Suppressor macrophage (primary cell): Measurements from ENCODE around the gene MADCAM1.

ENCODE experiments used
- DNase-seq, 4 experiments: peaks; one replicate each; pipeline ENCODE4 v3.0.0-alpha.2; 2020 to 2022

The MADCAM1 gene

DNA sequence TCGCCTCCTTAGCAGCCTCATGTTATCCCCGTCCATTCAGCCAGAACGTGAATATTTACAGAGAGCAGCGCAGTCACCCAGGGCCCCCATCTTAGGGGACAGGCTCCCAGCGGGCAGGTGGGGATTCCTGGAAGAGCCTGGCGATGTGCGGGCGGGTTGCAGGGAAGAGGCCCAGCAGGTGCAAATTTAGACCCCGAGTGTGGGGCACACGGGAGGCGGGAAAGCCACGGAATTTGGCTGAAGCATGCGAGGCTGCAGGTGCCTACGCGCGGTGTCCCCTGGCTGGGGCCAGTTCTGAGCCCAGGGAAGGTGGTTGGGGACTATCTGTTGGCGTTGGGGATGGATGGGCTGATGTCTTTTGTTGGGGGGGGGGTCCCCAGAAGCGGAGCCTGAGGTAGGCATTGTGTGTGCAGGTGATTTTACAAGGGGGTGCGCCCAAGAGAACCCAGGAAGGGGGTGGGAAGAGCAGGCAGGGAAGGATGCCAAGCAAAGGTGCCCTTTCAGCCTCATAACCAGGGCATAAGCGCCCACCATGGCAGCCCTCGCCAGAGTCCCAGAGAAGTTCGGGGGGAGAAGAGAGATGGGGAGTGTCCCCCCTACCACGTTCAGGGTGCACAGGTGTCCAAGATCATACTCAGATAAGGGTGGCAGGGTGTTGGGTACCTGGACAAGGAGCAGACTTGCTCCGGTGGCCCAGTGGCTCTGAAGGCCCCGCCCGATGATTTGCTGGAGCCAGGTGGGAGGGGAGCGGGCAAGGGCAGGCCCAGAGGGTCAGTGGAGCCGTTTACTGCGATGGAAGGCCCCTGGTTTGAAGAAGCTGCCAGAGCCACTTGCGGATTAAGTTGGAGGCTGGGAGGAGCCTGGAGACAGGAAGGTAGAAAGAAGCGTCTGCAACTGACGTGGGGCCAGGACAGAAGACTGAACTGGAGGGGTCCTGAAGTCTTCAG, 12.2 kb downstream of the MADCAM1 start:
- no peak for DNase-seq

DNA sequence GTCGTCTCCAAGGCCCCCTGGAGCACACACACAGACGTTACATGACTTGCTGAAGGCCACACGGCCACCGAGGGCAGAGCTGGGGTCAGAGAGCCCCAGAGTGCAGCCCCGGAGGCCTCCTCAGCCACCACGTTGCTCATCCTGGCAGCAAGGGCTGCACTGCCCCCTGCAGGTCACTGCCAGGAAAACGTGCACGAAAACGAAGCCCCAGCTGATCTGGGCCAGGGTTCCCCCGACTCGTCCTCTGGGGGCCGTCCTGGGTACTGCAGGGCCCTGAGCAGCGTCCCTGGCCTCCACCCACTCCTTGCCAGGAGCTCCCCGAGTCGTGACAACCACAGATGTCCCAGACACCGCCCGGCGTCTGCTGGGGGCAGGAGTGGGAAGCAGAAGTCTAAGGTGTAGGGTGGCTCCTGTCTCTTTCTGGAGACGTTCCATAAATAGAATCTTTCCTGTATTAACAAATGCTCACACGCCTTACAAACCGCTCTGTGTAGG, 14.4 kb downstream of the MADCAM1 start:
- DNase-seq = peak; percentile 94 to 96 (median 95)

DNA sequence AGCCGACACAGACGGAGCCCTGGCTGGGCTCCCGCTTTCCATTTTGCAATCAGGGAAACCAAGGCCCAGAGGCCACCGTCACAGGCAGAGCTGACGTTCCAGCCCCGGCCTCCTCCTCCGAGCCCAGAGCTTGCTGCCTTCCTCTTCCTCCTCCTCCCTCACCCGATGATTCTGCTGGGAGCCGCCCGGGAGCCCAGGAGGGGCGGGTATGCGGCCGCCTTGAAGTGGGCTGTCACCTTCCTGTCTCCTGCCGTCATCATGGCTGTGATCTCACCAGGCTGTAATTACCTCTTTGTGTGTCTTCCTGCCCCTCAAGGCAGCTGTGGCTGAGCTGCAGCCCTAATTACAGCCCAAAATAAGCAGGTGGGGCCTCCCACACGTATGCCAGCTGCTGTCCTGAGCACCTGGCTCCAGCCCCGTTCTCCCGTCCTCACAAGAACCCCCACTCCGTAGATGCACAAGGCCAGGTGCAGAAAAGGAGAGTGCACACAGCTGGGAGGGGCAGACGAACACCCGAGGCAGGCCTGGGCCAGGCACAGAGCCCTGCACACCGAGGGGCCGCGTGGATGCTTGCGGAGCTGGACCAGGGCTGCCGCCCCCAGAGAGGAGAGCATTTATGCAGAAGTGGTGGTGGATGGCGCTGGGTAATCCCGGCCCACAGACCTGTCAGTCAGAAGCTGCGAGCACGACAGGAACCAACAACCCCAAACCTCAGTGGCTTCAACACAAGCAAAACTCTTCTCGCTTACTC, 15.0 kb downstream of the MADCAM1 start:
- peak; percentile 75 to 91 (median 86) for DNase-seq

DNA sequence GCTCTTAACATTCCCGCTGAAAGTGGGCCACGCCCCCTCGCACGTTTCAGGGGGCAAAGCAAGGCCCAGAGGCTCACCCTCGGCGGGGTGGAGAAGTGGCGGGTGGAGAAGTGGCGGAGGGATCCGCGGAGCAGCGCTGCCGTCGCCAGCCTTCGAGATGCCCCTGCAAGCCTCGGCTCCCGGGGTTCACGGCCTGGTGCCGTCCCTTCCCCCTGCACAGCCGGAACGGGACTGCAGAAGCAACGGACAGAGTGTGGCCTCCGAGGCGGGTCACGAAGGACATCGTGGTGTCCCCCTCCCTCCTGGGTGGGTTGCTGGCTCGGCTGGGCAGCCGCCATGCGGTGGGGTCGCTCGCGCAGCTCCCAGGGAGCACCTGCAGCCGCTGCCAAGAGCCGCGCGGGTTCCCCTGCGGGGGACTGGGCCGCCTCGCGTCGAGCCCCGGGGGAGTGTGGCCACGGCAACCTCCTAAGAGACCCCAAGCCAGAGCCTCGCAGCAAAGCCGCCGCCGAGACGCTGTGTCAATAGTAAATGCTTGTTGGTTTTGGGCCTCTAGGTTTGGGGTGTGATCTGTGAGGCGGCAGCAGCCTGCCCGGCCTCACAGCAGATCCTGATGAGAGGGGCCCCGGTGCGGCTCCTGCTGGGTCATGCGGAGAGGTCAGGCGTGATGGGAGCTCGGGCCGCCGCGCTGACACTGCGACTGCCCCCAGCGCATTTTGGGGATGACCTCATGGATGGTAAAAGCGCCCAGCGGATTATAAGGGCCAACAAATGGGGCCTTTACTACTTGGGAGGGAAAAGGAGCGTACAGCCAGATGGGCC, 16.5 kb downstream of the MADCAM1 start:
- DNase-seq = no peak

DNA sequence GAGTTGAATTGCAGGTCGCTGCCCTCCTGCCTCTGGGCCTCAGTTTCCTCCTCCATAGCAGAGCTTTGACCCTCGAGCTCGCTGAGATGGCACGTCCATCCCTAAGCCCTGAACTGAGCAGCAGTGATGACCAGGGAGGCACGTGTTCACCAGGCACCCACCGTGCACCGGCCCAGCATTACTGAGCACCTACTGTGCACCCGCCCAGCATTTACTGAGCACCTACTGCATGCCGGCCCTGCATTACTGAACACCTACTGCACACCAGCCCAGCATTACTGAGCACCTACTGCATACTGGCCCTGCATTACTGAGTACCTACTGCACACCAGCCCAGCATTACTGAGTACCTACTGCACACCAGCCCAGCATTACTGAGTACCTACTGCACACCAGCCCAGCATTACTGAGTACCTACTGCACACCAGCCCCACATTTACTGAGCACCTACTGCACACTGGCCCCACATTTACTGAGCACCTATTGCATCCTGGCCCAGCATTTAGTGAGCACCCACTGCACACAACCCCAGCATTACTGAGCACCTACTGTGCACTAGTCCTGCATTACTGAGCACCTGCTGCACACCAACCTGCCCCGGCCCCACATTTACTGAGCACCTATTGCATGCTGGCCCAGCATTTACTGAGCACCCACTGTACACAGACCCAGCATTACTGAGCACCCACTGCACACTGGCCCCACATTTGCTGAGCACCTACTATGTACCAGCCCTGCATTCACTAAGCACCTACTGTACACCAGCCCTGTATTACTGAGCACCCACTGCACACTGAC, 17.3 kb downstream of the MADCAM1 start:
- no peak for DNase-seq

DNA sequence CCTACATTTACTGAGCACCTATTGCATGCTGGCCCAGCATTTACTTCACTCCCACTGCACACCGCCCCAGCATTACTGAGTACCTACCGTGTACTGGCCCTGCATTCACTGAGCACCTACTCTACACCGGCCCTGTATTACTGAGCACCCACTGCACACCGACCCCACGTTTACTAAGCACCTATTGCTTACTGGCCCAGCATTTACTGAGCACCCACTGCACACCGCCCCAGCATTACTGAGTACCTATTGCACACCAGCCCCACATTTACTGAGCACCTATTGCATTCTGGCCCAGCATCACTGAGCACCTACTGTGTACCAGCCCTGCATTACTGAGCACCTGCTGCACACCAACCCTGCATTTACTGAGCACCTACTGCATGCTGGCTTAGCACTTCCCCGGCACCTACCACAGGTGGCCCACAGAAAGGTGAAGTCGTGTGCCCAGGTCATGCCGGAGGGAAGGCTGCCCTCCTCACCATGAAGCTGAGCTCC, 17.9 kb downstream of the MADCAM1 start:
- no peak for DNase-seq

DNA sequence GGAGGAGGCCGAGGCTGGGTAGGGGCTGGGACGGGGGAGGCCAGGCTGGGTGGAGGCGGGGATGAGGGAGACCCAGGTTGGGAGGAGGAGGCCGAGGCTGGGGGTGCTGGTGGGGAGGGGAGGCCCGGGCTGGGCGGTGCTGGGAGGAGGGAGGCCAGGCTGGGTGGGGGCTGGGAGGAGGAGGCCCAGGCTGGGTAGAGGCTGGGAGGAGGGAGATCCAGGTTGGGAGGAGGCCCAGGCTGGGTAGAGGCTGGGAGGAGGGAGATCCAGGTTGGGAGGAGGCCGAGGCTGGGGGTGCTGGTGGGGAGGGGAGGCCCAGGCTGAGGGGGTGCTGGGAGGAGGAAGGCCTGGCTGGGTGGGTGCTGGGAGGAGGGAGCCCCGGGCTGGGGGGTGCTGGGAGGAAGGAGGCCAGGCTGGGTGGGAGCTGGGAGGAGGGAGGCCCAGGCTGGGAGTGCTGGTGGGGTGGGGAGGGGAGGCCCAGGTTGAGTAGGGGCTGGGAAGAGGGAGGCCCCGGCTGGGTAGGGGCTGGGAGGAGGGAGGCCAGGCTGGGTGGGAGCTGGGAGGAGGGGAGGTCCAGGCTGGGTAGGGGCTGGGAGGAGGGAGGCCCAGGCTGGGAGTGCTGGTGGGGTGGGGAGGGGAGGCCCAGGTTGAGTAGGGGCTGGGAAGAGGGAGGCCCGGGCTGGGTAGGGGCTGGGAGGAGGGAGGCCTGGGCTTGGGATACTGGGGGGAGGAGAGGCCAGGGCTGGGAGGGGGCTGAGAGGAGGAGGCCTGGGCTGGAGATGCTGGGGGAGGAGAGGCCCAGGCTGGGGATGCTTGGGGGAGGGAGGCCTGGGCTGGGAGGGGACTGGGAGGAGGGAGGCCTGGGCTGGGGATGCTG, 21.7 kb downstream of the MADCAM1 start:
- DNase-seq = no peak

DNA sequence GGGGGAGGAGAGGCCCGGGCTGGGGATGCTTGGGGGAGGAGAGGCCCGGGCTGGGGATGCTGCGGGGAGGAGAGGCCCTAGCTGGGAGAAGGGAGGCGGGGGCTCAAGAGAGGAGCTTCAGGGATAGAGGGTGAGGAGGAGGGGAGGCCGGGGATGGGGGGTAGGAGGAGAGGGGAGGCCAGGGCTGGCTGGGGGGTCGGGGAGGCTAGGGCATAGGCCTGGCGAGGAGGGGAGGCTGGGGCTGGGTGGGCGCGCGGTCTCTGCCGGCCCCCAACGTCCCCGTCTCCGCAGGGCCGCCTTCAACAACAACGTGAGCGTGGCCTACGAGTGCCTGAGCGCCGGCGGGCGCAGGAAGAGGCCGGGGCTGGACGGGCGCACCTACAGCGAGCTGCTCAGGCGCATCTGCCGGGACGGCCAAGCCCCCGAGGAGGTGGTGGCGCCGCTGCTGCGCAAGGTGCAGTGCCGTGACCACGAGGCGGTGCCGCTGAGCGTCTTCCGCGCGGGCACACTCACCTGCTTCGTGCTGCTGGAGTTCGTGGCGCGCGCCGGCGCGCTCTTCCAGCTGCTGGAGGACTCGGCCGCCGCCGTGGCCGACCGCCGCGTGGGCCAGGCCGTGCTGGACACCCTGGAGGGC, 22.4 kb downstream of the MADCAM1 start:
- no peak for DNase-seq

DNA sequence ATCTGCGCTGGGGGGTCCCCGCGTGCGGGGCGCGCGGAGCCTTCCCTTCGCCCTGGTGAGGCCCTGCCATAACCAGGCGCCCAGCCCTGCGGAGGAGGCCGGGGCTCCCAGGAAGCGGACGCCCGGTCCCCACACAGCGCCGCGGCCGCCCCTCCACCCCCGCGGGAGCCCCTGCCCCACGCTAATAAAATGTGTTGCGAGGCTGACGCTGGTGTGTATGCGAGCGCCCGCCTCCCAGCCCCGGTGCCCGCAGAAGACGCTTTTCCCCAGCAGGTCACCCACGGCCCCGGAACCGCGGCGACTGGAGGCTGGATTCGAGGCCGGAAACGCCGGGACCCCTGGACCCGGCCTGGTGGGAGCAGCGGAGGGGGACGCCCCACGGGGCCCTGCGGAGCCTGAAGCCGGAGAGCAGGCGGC, 23.2 kb downstream of the MADCAM1 start:
- DNase-seq = no peak

DNA sequence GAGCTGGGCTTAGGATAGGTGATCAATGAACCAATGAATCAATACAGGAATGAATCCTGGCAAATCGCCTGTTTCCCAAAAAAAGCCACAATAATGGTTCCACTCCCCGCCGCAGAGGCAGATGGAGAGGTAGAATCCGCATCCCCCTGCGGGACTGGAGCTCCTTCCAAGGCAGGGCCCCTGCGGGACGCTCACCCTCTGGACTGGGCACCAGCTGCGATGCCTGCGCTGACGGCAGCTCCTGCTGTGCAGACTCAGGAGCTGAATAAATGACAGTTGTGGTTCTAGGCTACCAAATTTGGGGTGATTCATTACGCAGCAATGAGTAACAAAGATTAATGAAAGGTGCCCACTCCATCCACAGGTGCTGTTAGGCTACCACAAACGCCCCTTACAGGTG, 26.4 kb downstream of the MADCAM1 start:
- DNase-seq = no peak

DNA sequence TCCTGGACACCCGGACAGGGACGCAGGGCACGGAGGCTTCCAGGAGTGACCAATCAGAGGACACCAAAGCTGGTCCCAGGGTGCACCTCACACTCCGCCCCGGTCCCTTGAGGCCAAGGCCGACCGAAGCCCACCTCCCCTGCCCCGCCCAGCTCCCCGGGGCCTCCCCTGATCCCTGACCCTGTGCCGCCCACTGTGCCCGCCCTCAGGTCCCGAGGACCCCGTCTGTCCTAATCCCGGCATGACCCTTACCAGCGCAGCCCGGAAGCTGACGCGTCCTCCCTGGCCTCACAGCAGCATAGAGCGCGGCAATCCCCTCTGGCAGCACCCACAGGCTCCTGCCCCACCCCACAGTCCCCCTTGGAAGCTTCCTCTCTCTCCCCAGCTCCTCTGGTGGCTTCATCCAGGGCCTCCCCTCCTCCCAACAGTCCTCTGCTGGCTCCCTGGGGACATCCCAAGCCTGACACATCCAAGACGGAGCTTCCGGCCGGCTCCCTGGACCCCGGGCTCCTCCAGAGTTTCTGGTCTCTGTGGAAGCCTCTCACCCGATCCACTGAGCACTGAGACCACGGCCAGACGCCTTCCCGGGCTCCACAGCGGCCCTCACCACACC, 27.9 kb downstream of the MADCAM1 start:
- no peak for DNase-seq

DNA sequence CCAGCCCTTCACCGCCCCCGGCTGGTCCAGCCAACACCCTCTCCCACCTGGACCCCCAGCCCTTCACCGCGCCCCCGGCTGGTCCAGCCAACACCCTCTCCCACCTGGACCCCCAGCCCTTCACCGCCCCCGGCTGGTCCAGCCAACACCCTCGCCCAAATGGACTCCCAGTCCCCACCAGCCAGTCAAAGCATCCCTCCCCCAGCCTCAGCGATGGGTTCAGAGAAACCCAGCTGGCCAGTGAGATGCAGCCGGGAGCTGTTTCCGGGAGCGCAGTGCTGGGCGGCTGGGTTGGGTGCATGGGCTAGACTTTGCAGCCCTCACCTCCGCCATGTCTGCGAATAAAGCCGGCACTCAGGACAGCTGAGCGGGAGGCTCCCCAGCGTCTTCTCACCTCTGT, 28.7 kb downstream of the MADCAM1 start:
- no peak for DNase-seq

DNA sequence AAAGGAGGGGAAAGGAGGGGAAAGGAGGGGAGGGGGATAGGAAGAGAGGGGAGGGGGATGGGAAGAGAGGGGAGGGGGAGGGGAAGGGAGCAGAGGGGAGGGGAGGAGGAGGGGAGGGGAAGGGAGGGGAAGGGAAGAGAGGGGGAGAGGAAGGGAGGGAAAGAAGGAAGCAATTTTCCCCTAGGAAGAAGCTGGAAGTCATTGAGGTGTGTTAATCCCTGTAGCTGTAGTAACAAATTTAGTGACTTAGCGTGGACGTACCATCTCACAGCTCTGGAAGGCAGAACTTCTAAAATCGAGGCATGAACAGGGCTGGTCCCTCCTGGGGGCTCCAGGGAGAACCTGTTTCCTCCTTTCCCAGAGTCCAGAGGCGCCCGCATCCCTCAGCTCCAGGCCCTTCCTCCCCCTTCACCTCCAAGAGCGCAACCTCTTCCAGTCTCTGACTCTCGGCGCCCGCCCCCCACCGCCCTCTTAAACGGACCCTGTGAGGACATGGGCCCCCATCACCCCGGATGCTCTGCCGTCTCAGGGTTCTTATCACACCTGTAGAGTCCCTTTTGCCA, 29.7 kb downstream of the MADCAM1 start:
- no peak for DNase-seq

DNA sequence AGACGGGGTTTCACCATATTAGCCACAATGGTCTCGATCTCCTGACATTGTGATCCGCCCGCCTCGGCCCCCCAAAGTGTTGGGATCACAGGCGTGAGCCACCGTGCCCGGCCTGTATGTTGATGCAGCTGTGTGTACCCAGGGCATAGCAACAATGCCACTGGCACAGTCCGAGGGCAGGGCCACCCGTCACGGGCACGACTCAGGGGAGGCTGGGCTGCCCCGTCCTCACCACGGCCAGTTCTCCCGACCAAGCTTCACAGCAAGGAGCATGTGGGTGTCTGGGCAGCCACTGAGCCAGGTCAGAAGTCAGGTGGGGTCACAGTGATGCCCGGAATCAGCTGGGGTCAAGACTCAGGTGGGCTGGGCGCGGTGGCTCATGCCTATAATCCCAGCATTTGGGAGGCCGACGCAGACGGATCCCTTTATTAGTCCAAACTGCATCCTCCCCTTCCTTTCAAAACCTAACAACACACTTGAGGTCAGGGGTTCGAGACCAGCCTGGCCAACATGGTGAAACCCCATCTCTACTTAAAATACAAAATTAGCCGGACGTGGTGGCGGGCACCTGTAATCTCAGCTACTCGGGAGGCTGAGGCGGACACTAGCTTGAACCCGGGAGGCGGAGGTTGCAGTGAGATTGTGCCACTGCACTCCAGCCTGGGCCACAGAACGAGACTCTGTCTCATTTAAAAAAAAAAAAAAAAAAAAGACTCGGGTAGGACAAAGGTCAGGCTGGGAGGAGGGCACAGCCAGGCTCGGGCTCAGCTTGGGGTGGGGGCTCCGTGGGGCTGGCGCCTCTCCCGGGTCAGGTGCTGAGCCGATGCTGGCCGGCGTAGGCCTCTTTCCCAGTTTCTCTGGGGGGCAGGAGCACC, 34.1 kb downstream of the MADCAM1 start:
- DNase-seq = no peak

DNA sequence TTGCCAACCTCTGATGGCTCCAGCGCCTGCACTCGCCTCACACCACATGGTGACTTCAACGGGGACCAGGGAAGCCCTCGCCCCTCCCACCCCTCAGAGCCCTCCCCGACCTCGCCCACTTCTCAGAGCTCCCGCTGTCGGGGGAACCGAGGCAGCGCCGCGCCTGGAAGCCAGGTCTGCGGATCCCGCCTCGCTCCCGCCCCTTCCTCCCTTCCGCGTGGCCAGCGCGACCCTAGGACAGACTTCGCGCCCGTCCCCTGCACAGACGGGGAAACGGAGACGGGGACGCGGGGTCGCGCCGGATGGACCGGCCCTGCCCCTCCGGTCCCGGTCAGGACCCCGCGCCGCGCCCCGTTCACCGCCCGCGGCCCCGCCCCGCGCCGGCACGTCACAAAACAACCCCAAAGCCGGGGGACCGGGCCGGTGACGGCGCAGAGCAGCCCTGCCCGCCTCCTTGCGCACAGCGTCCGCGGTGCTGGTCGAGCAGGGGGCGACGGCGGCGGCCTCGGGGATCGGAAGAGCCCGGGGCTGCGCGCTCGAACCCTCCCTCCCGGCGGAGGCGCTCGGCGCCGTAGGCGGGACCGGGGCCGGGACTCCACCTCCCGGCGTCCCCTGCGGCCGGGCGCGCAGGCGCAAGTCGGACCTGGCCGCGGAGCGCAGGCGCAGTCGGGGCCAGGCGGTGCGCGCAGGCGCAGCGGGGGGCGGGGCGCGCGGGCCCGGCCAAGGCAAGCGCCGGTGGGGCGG, 34.9 kb downstream of the MADCAM1 start:
- peak; percentile 93 to 98 (median 96) for DNase-seq

DNA sequence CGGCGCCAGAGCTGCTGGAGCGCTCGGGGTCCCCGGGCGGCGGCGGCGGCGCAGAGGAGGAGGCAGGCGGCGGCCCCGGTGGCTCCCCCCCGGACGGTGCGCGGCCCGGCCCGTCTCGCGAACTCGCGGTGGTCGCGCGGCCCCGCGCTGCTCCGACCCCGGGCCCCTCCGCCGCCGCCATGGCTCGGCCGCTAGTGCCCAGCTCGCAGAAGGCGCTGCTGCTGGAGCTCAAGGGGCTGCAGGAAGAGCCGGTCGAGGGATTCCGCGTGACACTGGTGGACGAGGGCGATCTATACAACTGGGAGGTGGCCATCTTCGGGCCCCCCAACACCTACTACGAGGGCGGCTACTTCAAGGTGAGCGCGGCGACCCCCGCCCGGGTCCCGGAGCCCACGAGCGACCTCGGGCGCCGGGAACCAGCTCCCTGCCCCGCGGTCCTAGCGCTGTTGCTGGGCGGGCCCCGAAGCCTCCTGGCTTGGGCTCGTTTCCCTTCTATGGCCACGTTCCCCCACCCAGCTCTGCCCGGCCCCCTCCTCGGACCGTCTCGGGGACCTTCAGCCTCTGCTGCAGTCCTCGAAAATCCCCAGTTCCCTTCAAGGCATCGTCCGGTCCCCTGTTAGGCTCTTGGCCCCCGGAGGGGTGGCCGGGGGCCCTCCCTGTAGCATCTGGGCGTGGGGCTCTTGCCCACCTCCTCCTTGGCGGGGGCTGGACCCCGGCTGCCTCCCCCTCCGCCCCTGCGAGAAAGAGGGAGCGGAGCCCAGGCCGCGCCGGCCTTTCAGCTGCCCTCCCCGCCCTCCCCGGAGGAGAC, 35.7 kb downstream of the MADCAM1 start, which contains the start of gene CDC34:
Gene CDC34 (plus strand): TSS at position 8 of the 808 bp plus-strand sequence. CDS start 172 bp downstream, at position 180.
- DNase-seq = peak; percentile 19 to 49 (median 32)
